Activated B cell treated with CpG ODN at 0.5 μM for 24 hours (primary cell): ENCODE results near the gene IL16. TPM values are rescaled to one million over a fixed set of nuclear protein-coding genes. Genes with fewer than 3 reads are reported as not detected.

Experiments used
- ATAC-seq: fragments of 200-7000 bp; cut with Tn5 transposase; one replicate; pipeline ENCODE4 v1.10.0; 2021; ENCODE audit warnings: low read depth, mild to moderate bottlenecking, moderate library complexity
- CTCF ChIA-PET: fragments of 350-600 bp; sonication (Branson Sonifier 250); formaldehyde crosslinking; loops from one replicate; lab custom pipeline; 2021; ENCODE audit warnings: antibody characterized with exemption; lab: Charles Lee
- POLR2A ChIA-PET: fragments of 350-600 bp; sonication (Branson Sonifier 250); formaldehyde crosslinking; loops from one replicate; lab custom pipeline; 2021; ENCODE audit warnings: antibody characterized with exemption; lab: Charles Lee
- DNase-seq: peaks from one replicate; pipeline ENCODE4 v3.0.0; 2022
- H3K27ac Mint-ChIP-seq: one replicate; pipeline ENCODE4 v1.8.0; 2020; ENCODE audit warnings: mixed read lengths
- H3K27me3 Mint-ChIP-seq: one replicate; pipeline ENCODE4 v1.8.0; 2021; ENCODE audit warnings: mixed read lengths
- H3K36me3 Mint-ChIP-seq: one replicate; pipeline ENCODE4 v1.8.0; 2021; ENCODE audit warnings: low read depth, mixed read lengths
- H3K4me1 Mint-ChIP-seq: one replicate; pipeline ENCODE4 v1.8.0; 2021; ENCODE audit warnings: mixed read lengths
- H3K4me3 Mint-ChIP-seq: one replicate; pipeline ENCODE4 v1.8.0; 2020; ENCODE audit warnings: mild to moderate bottlenecking, mixed read lengths
- H3K9me3 Mint-ChIP-seq: one replicate; pipeline ENCODE4 v1.8.0; 2020; ENCODE audit warnings: mixed read lengths
- intact Hi-C: fragments of 100-400 bp; cut with micrococcal nuclease; formaldehyde crosslinking; loops from one replicate; pipeline ENCODE4 v1.15.1; 2024
- total RNA-seq: library from RNA; stranded (reverse); gene quantifications from 2 replicates; pipeline ENCODE4 v1.2.3, GENCODE V29; 2022
- TF ChIP-seq, protein P1 (sequence below): fragments of 200-600 bp; IDR thresholded peaks from one replicate; pipeline ENCODE4 v1.8.0; 2022; ENCODE audit warnings: antibody characterized with exemption, mild to moderate bottlenecking

IL16 gene
- total RNA-seq, 1 donor from 2014 or later = 206 TPM

DNA sequence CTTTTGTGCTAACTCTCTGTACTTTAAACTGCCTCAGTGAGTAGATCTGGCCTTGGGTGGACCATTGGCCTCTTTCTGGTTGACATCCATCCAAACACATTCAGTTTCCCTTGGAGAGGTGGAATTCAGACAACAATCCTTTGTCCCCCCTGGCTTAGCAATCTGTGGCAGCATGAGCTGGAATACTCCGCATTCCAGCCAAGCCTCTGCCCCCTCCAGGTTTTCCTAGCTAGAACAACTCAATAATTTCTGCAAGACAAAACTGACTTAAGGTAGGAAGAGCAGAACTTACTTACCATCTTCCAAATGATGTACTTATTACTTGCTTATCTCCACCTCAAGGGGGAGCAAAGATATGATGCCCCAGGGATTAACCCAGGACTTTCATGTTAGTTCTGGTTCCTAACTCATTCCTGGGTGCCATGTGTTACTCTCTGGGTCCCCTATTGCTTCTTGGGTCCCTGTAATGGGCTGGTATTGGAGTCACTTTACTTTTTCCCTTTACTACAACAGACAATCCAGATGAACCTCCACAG lies 21.8 kb upstream of the IL16 start:
- ChIA-PET CTCF (interaction anchor here (1.0 to 2.3 kb wide), 2 partner anchors 18 to 91 kb away, joined by 3 to 10 read pairs; no protein-coding TSS in a partner anchor), POLR2A (no interaction called here)
- no peak for ATAC-seq
- Mint-ChIP-seq H3K27ac (no peak overlapping the region), H3K9me3 (no peaks in the 10 kb centered on the region), H3K4me3 (no peak overlapping the region), H3K27me3 (peaks cover 15% of the 10 kb centered on the region), H3K4me1 (no peaks in the 10 kb centered on the region), H3K36me3 (no peaks in the 10 kb centered on the region)
- DNase-seq = no peak
- TF ChIP-seq, protein P1, sequence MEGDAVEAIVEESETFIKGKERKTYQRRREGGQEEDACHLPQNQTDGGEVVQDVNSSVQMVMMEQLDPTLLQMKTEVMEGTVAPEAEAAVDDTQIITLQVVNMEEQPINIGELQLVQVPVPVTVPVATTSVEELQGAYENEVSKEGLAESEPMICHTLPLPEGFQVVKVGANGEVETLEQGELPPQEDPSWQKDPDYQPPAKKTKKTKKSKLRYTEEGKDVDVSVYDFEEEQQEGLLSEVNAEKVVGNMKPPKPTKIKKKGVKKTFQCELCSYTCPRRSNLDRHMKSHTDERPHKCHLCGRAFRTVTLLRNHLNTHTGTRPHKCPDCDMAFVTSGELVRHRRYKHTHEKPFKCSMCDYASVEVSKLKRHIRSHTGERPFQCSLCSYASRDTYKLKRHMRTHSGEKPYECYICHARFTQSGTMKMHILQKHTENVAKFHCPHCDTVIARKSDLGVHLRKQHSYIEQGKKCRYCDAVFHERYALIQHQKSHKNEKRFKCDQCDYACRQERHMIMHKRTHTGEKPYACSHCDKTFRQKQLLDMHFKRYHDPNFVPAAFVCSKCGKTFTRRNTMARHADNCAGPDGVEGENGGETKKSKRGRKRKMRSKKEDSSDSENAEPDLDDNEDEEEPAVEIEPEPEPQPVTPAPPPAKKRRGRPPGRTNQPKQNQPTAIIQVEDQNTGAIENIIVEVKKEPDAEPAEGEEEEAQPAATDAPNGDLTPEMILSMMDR = no peak
- intact Hi-C loops = no loop called here

DNA sequence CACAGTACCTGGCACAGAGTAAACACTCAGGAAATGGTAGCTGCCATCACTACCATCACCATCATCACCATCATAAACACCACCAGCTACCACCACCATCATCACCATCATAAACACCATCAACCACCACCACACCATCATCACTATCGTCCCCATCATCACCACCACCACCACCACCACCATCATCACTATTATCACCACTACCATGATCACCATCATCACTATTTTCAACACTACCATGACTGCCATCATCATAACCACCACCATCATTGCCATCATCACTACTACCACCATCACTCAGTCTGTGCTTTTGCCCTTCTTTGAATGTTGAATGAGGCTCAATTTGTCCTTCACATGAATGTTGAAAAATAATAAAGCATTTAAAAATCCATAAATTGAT lies 21.2 kb upstream of the IL16 start:
- Mint-ChIP-seq H3K4me3 (no peak overlapping the region), H3K27me3 (peaks cover 15% of the 10 kb centered on the region), H3K4me1 (no peaks in the 10 kb centered on the region), H3K27ac (no peak overlapping the region), H3K36me3 (no peaks in the 10 kb centered on the region), H3K9me3 (no peaks in the 10 kb centered on the region)
- no peak for DNase-seq
- no peak for ATAC-seq
- intact Hi-C loops = no loop called here
- CTCF ChIA-PET = interaction anchor here (2.3 kb wide), 1 partner anchor 91 kb away, joined by 10 read pairs; no protein-coding TSS in a partner anchor
- POLR2A ChIA-PET = no interaction called here
- TF ChIP-seq, protein P1 = no peak

DNA sequence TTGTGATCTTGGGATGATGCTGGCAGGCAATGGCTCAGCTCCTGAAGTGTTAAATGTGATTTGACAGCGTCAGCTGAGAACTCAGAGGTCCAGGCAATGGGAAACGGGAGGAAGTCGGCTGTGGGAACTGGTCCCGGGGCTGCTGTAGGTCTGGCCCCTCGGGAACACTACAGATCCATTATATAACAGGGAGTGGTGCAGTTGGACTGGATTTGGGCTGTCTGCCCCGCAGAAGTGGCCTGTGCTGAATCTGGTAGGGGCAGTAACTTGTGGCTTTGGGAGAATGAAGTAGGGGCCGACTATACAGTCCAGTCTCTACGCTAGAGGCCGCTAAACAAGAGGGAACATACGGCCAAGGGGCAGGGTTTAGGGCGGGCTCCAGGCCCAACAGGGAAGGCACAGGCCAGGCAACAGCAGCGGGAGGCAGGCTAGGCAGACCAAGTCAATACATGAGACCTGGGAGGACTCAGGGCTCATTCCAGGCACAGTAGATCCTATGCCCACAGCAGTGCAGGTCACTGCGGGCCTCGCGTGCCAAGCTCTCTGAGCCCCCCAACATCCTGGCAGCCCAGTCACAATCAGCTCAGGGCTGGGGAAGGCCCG lies 20.3 kb upstream of the IL16 start:
- H3K9me3 Mint-ChIP-seq = no peaks in the 10 kb centered on the region
- DNase-seq = no peak
- H3K4me1 Mint-ChIP-seq = no peaks in the 10 kb centered on the region
- ChIA-PET CTCF (interaction anchor here (2.3 kb wide), 1 partner anchor 90 kb away, joined by 10 read pairs; no protein-coding TSS in a partner anchor), POLR2A (no interaction called here)
- no peak for ATAC-seq
- H3K36me3 Mint-ChIP-seq = no peaks in the 10 kb centered on the region
- H3K4me3 Mint-ChIP-seq = no peak overlapping the region
- H3K27me3 Mint-ChIP-seq = peaks cover 11% of the 10 kb centered on the region
- H3K27ac Mint-ChIP-seq = no peak overlapping the region
- intact Hi-C loops = no loop called here
- TF ChIP-seq, protein P1 = no peak

DNA sequence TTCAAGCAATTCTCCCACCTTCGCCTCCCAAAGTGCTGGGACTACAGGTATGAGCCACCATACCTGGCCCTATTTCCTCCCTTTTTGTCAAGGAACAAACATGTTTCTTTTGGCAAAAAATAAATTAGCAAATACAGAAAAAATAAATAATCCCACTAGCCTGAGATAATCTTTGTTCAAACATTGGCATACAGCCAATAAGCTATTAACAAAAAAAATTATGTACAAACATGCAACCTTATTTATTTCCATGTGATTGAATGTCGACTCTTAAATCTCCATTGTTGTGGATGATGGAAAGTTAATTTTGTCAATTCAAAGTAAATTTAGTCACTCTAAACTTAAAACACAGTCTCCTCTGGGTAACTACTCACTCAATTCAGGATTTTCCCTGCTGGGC lies 18.3 kb upstream of the IL16 start:
- DNase-seq = no peak
- ATAC-seq = no peak
- Mint-ChIP-seq H3K27me3 (peaks cover 11% of the 10 kb centered on the region), H3K36me3 (no peaks in the 10 kb centered on the region), H3K4me1 (no peaks in the 10 kb centered on the region), H3K4me3 (no peak overlapping the region), H3K27ac (no peak overlapping the region), H3K9me3 (no peaks in the 10 kb centered on the region)
- POLR2A ChIA-PET = no interaction called here
- CTCF ChIA-PET = no interaction called here
- TF ChIP-seq, protein P1 = no peak
- intact Hi-C loops = no loop called here

DNA sequence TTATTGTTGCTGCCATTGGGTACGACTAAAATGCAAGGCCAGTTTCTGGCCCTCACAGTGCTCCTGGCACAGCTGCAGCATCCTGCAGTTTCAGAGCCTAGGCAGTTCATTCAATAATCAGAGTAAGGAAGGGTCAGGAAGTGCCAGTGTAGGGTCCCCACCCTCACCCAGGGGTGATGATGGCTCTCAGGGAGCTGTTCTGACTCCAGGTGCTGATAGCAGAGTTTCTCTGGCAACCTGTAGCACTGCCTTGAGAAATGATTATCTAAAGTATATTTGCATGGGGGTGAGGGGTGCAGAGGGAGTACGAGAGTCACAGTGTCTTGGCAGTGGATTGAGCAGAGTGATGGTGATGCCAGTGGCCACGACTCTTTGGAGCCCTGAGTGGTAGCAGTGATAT lies 15.5 kb upstream of the IL16 start:
- TF ChIP-seq, protein P1 = no peak
- POLR2A ChIA-PET = no interaction called here
- peaks cover 18% of the 10 kb centered on the region for H3K27me3 Mint-ChIP-seq
- no peaks in the 10 kb centered on the region for H3K36me3 Mint-ChIP-seq
- H3K9me3 Mint-ChIP-seq = no peaks in the 10 kb centered on the region
- no peak for ATAC-seq
- intact Hi-C loops = no loop called here
- no peak overlapping the region for H3K27ac Mint-ChIP-seq
- H3K4me1 Mint-ChIP-seq = no peaks in the 10 kb centered on the region
- H3K4me3 Mint-ChIP-seq = no peak overlapping the region
- no peak for DNase-seq
- CTCF ChIA-PET = no interaction called here
